ENCODE results near the gene TWF1. TPM values are rescaled to one million over a fixed set of nuclear protein-coding genes. Genes with fewer than 3 reads are reported as not detected.

Gene TWF1
- total and polyA plus RNA-seq, 4 donors: 38.4 to 84.5 (median 53.1) TPM

DNA sequence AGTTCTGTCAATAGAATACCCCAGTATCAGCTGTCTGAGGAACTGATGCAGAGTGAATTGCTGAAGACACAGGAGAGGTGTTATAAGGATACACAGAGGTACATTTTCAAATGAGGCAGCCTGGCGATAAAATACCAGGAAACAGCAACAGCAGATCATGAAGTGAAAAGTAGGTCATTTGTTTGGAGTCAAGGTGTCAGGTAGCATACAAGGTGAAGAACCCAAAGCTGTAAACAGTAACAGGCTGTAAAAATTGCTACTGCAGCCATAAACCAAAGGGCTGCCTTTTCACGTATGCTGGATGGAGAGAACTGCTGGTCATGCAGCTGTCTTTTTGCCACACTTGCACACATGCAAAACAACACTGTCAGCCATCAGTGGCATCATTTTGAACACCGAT, 9.3 kb upstream of the TWF1 start:
- 56 to 59% methylated on average over 3 of the region's 3 CpGs for WGBS, 2 donors
- Histone ChIP-seq H3K4me1 (ENCODE audit: control insufficient read depth in 1 of 2, insufficient read depth in 2 of 2, low read length in 2 of 2) (no peaks in the 10 kb centered on the region), H3K4me3 (ENCODE audit: low read length in 2 of 2) (no peak overlapping the region), H3K9me3 (ENCODE audit: control insufficient read depth, low read length) (no peaks in the 10 kb centered on the region), H3K27me3 (ENCODE audit: control insufficient read depth in 1 of 2, insufficient read depth in 2 of 2, low read length in 1 of 2) (peaks cover 0 to 3% of the 10 kb centered on the region in 2 donors), H3K27ac (ENCODE audit: low read depth in 1 of 2, low read length in 2 of 2) (no peak overlapping the region), H3K36me3 (ENCODE audit: control insufficient read depth in 1 of 2, insufficient read depth in 2 of 2, low read length in 1 of 2) (no peaks in the 10 kb centered on the region)
- DNase-seq (no peak), ATAC-seq (ENCODE audit: low FRiP score) (no peak)
- intact Hi-C loops (cut with DNase I): no loop called here

GRCh38 chr12:43812926-43813325, 6.8 kb upstream of the TWF1 start:
- ATAC-seq (ENCODE audit: low FRiP score) (no peak), DNase-seq (no peak)
- Histone ChIP-seq H3K27me3 (ENCODE audit: control insufficient read depth in 1 of 2, insufficient read depth in 2 of 2, low read length in 1 of 2) (peaks cover 0 to 3% of the 10 kb centered on the region in 2 donors), H3K4me3 (ENCODE audit: low read length in 2 of 2) (no peak overlapping the region), H3K27ac (ENCODE audit: low read depth in 1 of 2, low read length in 2 of 2) (no peak overlapping the region), H3K9me3 (ENCODE audit: control insufficient read depth, low read length) (no peaks in the 10 kb centered on the region), H3K4me1 (ENCODE audit: control insufficient read depth in 1 of 2, insufficient read depth in 2 of 2, low read length in 2 of 2) (no peaks in the 10 kb centered on the region), H3K36me3 (ENCODE audit: control insufficient read depth in 1 of 2, insufficient read depth in 2 of 2, low read length in 1 of 2) (no peaks in the 10 kb centered on the region)
- WGBS, 2 donors: 92 to 94% methylated on average over 4 of the region's 4 CpGs
- intact Hi-C loops (cut with DNase I): no loop called here

DNA sequence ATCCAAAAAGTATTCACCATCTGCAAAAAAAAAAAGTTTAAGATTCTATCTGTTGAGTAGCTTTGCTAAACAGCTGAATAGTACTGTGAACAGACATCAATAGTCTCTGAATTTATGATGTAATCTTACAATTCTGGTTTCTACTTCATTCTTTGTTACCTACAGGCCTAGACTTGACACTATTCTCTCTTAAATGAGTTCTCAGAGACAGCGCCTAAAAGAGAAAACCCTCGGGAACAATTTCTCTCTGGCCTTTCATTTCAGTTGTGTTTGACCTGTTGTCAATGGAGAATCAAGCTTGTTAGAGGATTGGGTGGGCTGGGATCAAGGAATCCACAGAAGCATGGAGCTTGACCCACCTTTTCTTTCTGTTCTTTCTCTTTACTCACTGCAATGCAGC, 5.9 kb upstream of the TWF1 start:
- no peak overlapping the region for H3K27ac ChIP-seq (ENCODE audit: low read depth in 1 of 2, low read length in 2 of 2)
- H3K4me1 ChIP-seq (ENCODE audit: control insufficient read depth in 1 of 2, insufficient read depth in 2 of 2, low read length in 2 of 2): no peaks in the 10 kb centered on the region
- no peak for ATAC-seq (ENCODE audit: low FRiP score)
- 86 to 88% methylated on average over 2 of the region's 2 CpGs for WGBS, 2 donors
- peaks cover 0 to 3% of the 10 kb centered on the region in 2 donors for H3K27me3 ChIP-seq (ENCODE audit: control insufficient read depth in 1 of 2, insufficient read depth in 2 of 2, low read length in 1 of 2)
- no peak for DNase-seq
- H3K9me3 ChIP-seq (ENCODE audit: control insufficient read depth, low read length): no peaks in the 10 kb centered on the region
- intact Hi-C loops (cut with DNase I): no loop called here
- H3K36me3 ChIP-seq (ENCODE audit: control insufficient read depth in 1 of 2, insufficient read depth in 2 of 2, low read length in 1 of 2): no peaks in the 10 kb centered on the region
- H3K4me3 ChIP-seq (ENCODE audit: low read length in 2 of 2): no peak overlapping the region

- no peak for ATAC-seq (ENCODE audit: low FRiP score)
- 70 to 73% methylated on average over 3 of the region's 3 CpGs for WGBS, 2 donors
- intact Hi-C loops (cut with DNase I): loop anchor here in 1 of 2 donors (5.0 to 10.0 kb wide), 2 partner anchors 45 to 77 kb away; no protein-coding TSS in a partner anchor
- Histone ChIP-seq H3K27ac (ENCODE audit: low read depth in 1 of 2, low read length in 2 of 2) (no peak overlapping the region), H3K4me3 (ENCODE audit: low read length in 2 of 2) (no peak overlapping the region), H3K36me3 (ENCODE audit: control insufficient read depth in 1 of 2, insufficient read depth in 2 of 2, low read length in 1 of 2) (no peaks in the 10 kb centered on the region), H3K4me1 (ENCODE audit: control insufficient read depth in 1 of 2, insufficient read depth in 2 of 2, low read length in 2 of 2) (no peaks in the 10 kb centered on the region), H3K9me3 (ENCODE audit: control insufficient read depth, low read length) (no peaks in the 10 kb centered on the region), H3K27me3 (ENCODE audit: control insufficient read depth in 1 of 2, insufficient read depth in 2 of 2, low read length in 1 of 2) (no peaks in the 10 kb centered on the region)
- DNase-seq: no peak
Observed at GRCh38 chr12:43807386-43807785, 1.3 kb upstream of the TWF1 start.

DNA sequence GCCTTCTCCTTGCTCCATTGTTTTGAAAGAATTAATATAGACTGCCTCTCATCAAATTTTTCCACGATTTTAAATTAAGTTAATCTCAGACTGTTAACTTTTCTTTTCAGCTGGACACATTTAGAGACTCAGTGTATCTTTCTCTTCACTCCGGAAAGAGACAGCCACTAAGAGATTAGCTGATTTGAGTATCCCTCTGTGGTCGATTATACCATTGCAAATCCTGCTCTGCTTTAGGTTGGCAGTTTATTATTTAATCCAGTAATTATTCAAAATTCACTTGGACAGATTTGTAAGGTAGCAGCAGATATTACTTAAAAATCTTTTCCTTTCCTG, 588 bp upstream of the TWF1 start:
- ATAC-seq (ENCODE audit: low FRiP score) (no peak), DNase-seq (no peak)
- Histone ChIP-seq H3K9me3 (ENCODE audit: control insufficient read depth, low read length) (no peaks in the 10 kb centered on the region), H3K36me3 (ENCODE audit: control insufficient read depth in 1 of 2, insufficient read depth in 2 of 2, low read length in 1 of 2) (no peaks in the 10 kb centered on the region), H3K27ac (ENCODE audit: low read depth in 1 of 2, low read length in 2 of 2) (peak overlapping the region in 1 of 2 donors; percentile 12), H3K4me3 (ENCODE audit: low read length in 2 of 2) (peak overlapping the region; percentile 84 to 89), H3K4me1 (ENCODE audit: control insufficient read depth in 1 of 2, insufficient read depth in 2 of 2, low read length in 2 of 2) (no peaks in the 10 kb centered on the region), H3K27me3 (ENCODE audit: control insufficient read depth in 1 of 2, insufficient read depth in 2 of 2, low read length in 1 of 2) (no peaks in the 10 kb centered on the region)
- intact Hi-C loops (cut with DNase I): loop anchor here (1.0 to 10.0 kb wide), 3 partner anchors 30 to 78 kb away; partner anchors contain the start of gene TMEM117 (in 1 of the 2)
- 2 to 3% methylated on average over 3 of the region's 3 CpGs for WGBS, 2 donors

- no peaks in the 10 kb centered on the region for H3K27me3 ChIP-seq (ENCODE audit: control insufficient read depth in 1 of 2, insufficient read depth in 2 of 2, low read length in 1 of 2)
- WGBS, 2 donors: 3 to 6% methylated on average over 20 of the region's 20 CpGs
- intact Hi-C loops (cut with DNase I): loop anchor here in 1 of 2 donors (5.0 to 10.0 kb wide), 2 partner anchors 43 to 79 kb away; no protein-coding TSS in a partner anchor
- DNase-seq (no peak), ATAC-seq (ENCODE audit: low FRiP score) (no peak)
- no peaks in the 10 kb centered on the region for H3K9me3 ChIP-seq (ENCODE audit: control insufficient read depth, low read length)
- peak overlapping the region; percentile 84 to 89 for H3K4me3 ChIP-seq (ENCODE audit: low read length in 2 of 2)
- H3K27ac ChIP-seq (ENCODE audit: low read depth in 1 of 2, low read length in 2 of 2): peak overlapping the region; percentile 69 to 91
- H3K36me3 ChIP-seq (ENCODE audit: control insufficient read depth in 1 of 2, insufficient read depth in 2 of 2, low read length in 1 of 2): no peaks in the 10 kb centered on the region
- no peaks in the 10 kb centered on the region for H3K4me1 ChIP-seq (ENCODE audit: control insufficient read depth in 1 of 2, insufficient read depth in 2 of 2, low read length in 2 of 2)
Observed at GRCh38 chr12:43805149-43805859, 813 bp downstream of the TWF1 start.

DNA sequence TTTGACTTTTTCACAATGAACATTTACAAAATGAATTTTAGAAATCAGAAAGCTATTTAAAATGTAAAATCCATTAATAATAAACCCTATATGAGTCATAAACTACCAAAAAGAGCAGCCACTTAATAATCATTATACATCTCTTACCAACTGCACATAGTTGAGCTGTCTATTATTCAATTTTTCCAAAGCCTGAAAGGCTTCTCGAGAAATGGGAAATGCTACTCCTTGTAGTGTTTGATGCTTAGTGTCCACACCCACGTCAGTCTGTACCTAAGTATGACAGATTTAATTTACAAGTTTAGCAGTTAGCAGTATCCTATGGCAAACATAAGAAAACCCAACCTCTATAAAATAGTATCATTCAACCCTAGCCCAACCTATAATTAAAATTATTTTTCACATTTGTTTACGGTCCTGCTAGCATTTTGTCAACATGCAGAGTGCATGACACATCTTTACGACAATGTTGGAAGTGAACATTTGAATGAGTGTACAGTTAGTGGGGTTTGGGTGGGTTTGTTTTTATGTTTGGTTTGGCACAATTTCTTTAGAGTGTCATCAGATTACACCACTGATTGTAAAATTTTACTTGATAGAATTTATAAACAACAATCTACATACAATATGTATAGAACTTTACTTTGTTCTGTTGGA, 8.4 kb downstream of the TWF1 start:
- Histone ChIP-seq H3K9me3 (ENCODE audit: control insufficient read depth, low read length) (no peaks in the 10 kb centered on the region), H3K27me3 (ENCODE audit: control insufficient read depth in 1 of 2, insufficient read depth in 2 of 2, low read length in 1 of 2) (no peaks in the 10 kb centered on the region), H3K4me1 (ENCODE audit: control insufficient read depth in 1 of 2, insufficient read depth in 2 of 2, low read length in 2 of 2) (no peaks in the 10 kb centered on the region), H3K36me3 (ENCODE audit: control insufficient read depth in 1 of 2, insufficient read depth in 2 of 2, low read length in 1 of 2) (no peaks in the 10 kb centered on the region), H3K27ac (ENCODE audit: low read depth in 1 of 2, low read length in 2 of 2) (no peak overlapping the region), H3K4me3 (ENCODE audit: low read length in 2 of 2) (no peak overlapping the region)
- ATAC-seq (ENCODE audit: low FRiP score) (no peak), DNase-seq (no peak)
- WGBS, 2 donors: 83% methylated on average over 4 of the region's 4 CpGs
- intact Hi-C loops (cut with DNase I): no loop called here

DNA sequence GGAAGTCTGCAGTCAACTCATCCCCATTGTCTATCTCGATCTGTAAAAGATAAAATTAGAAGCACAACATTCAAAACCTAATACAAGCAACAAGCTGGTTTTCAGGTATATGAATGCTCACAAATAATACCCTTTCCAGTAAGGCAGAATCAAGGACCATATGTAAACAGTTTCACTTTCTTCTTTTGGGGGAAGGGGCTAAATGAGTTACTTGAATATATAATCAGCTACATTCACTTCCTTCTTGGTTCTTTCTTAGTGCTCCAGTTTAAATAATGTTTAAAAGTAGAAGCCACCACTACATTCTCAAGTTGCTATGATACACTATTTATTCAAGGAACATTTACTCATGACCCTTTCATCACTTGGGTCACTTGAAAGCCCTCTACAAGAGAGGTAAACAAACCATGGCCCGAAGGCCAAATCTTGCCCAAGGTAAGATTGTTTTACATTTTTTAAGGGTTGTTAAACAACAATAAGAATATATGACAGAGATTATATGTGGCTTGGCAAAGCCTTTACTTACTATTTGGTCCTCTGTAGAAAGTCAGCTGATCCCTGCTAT, 10.3 kb downstream of the TWF1 start:
- DNase-seq (no peak), ATAC-seq (ENCODE audit: low FRiP score) (no peak)
- 37 to 55% methylated on average over 2 of the region's 2 CpGs for WGBS, 2 donors

GRCh38 chr12:43789941-43790340, 16.2 kb downstream of the TWF1 start:
- H3K4me1 ChIP-seq (ENCODE audit: control insufficient read depth in 1 of 2, insufficient read depth in 2 of 2, low read length in 2 of 2): no peaks in the 10 kb centered on the region
- H3K36me3 ChIP-seq (ENCODE audit: control insufficient read depth in 1 of 2, insufficient read depth in 2 of 2, low read length in 1 of 2): no peaks in the 10 kb centered on the region
- ATAC-seq (ENCODE audit: low FRiP score) (no peak), DNase-seq (no peak)
- intact Hi-C loops (cut with DNase I): no loop called here
- no peak overlapping the region for H3K4me3 ChIP-seq (ENCODE audit: low read length in 2 of 2)
- H3K9me3 ChIP-seq (ENCODE audit: control insufficient read depth, low read length): no peaks in the 10 kb centered on the region
- no peaks in the 10 kb centered on the region for H3K27me3 ChIP-seq (ENCODE audit: control insufficient read depth in 1 of 2, insufficient read depth in 2 of 2, low read length in 1 of 2)
- no peak overlapping the region for H3K27ac ChIP-seq (ENCODE audit: low read depth in 1 of 2, low read length in 2 of 2)

More for the DNA sequence above, 10.3 kb downstream of the TWF1 start:
- no peaks in the 10 kb centered on the region for H3K4me1 ChIP-seq (ENCODE audit: control insufficient read depth in 1 of 2, insufficient read depth in 2 of 2, low read length in 2 of 2)
- no peak overlapping the region for H3K27ac ChIP-seq (ENCODE audit: low read depth in 1 of 2, low read length in 2 of 2)
- H3K4me3 ChIP-seq (ENCODE audit: low read length in 2 of 2): no peak overlapping the region
- H3K9me3 ChIP-seq (ENCODE audit: control insufficient read depth, low read length): no peaks in the 10 kb centered on the region
- intact Hi-C loops (cut with DNase I): no loop called here
- H3K27me3 ChIP-seq (ENCODE audit: control insufficient read depth in 1 of 2, insufficient read depth in 2 of 2, low read length in 1 of 2): no peaks in the 10 kb centered on the region
- H3K36me3 ChIP-seq (ENCODE audit: control insufficient read depth in 1 of 2, insufficient read depth in 2 of 2, low read length in 1 of 2): no peaks in the 10 kb centered on the region
